GM12878 (cell line): Measurements from ENCODE around the gene CRHR2. TPM values are rescaled to one million over a fixed set of nuclear protein-coding genes. Genes with fewer than 3 reads are reported as not detected.

Experiments
- ATAC-seq: fragments of 200-7000 bp; cut with Tn5 transposase; 3 replicates; pipeline ENCODE4 v1.9.1; 2020; ENCODE audit warnings: mild to moderate bottlenecking, moderate library complexity
- BruUV-seq: library from RNA; stranded (reverse); fragments of 400-500 nt; replicated peaks from 2 replicates; lab custom pipeline; 2021; lab: Mats Ljungman, UMichigan
- CTCF ChIA-PET: fragments of 300-600 bp; sonication (Branson Sonifier 250); formaldehyde crosslinking; extraction: SDS; loops from one replicate; lab custom pipeline; 2021; ENCODE audit warnings: inconsistent platforms; lab: Yijun Ruan, JAX
- POLR2A ChIA-PET: fragments of 350-600 bp; formaldehyde crosslinking; extraction: SDS; loops from one replicate; lab custom pipeline; 2021; ENCODE audit warnings: inconsistent platforms; lab: Charles Lee
- RAD21 ChIA-PET: fragments of 300-600 bp; sonication (Branson Sonifier 250); formaldehyde crosslinking; loops from one replicate; lab custom pipeline; 2023; ENCODE audit warnings: antibody characterized with exemption; ENCODE audit not compliant: unreplicated experiment; lab: Charles Lee
- SMC1A ChIA-PET: fragments of 300-600 bp; sonication (Branson Sonifier 250); formaldehyde crosslinking; loops from one replicate; lab custom pipeline; 2023; ENCODE audit not compliant: unreplicated experiment, uncharacterized antibody; lab: Charles Lee
- DNase-seq: peaks from one replicate; pipeline ENCODE4 v3.0.0-alpha.2; 2011; ENCODE audit warnings: low read depth, low spot score
- FAIRE-seq: peaks from 3 replicates; lab custom pipeline; 2011; peaks lifted over from hg19 to GRCh38; lab: Jason Lieb, UNC
- H2AFZ ChIP-seq: 2 replicates; pipeline ENCODE4 v1.6.0; 2011; ENCODE audit warnings: low read depth, low read length, control low read depth; ENCODE audit not compliant: control insufficient read depth
- H3K27ac ChIP-seq: 2 replicates; pipeline ENCODE4 v1.5.1; 2011; ENCODE audit warnings: control low read depth; ENCODE audit not compliant: control insufficient read depth, insufficient read depth
- H3K27me3 ChIP-seq, 2 experiments: replicated peaks in 1 of 2; 2 replicates each; pipeline versions ENCODE4 v1.6.0 to v1.6.1; 2011; ENCODE audit warnings: low read length in 1 of 2; ENCODE audit not compliant: control insufficient read depth in 2 of 2, insufficient read depth in 2 of 2
- H3K36me3 ChIP-seq, 2 experiments: 2 replicates each; pipeline ENCODE4 v1.5.1; 2011; ENCODE audit warnings: low read length in 1 of 2; ENCODE audit not compliant: control insufficient read depth in 2 of 2, insufficient read depth in 2 of 2
- H3K4me1 ChIP-seq: 2 replicates; pipeline ENCODE4 v1.6.1; 2011; ENCODE audit warnings: mild to moderate bottlenecking, low read length, moderate library complexity, mixed read lengths; ENCODE audit not compliant: control insufficient read depth, insufficient read depth
- H3K4me2 ChIP-seq: 2 replicates; pipeline ENCODE4 v1.6.0; 2011; ENCODE audit warnings: control low read depth; ENCODE audit not compliant: control insufficient read depth, insufficient read depth
- H3K4me3 ChIP-seq: fragments of 200-600 bp; sonication (generic); 2 replicates; pipeline ENCODE4 v1.5.1; 2016
- H3K79me2 ChIP-seq: 2 replicates; pipeline ENCODE4 v1.6.0; 2011; ENCODE audit warnings: low read length; ENCODE audit not compliant: control insufficient read depth, insufficient read depth
- H3K9ac ChIP-seq: 2 replicates; pipeline ENCODE4 v1.8.0; 2011; ENCODE audit warnings: low read length, control low read depth, mixed read lengths; ENCODE audit not compliant: control insufficient read depth, insufficient read depth
- H3K9me3 ChIP-seq: replicated peaks from 3 replicates; pipeline ENCODE4 v1.5.1; 2011; ENCODE audit warnings: mild to moderate bottlenecking, low read length; ENCODE audit not compliant: control insufficient read depth, insufficient read depth
- H4K20me1 ChIP-seq: 2 replicates; pipeline ENCODE4 v1.6.0; 2011; ENCODE audit not compliant: control insufficient read depth, insufficient read depth
- BRCA1 ChIP-seq: IDR thresholded peaks from 2 replicates; pipeline ENCODE4 v1.6.1; 2011; ENCODE audit warnings: low read depth, low read length, improper control_type of control experiment
- CEBPB ChIP-seq, 2 experiments: fragments of 150-350 bp in 1 of 2; IDR thresholded peaks; 2 replicates each; pipeline ENCODE4 v1.6.1; 2012 to 2014; ENCODE audit warnings: low read depth in 2 of 2, low read length in 2 of 2, borderline replicate concordance in 1 of 2, inconsistent platforms in 1 of 2
- IRF4 ChIP-seq: IDR thresholded peaks from 2 replicates; pipeline ENCODE4 v1.6.1; 2011; ENCODE audit warnings: low read depth, low read length
- MEF2B ChIP-seq: fragments of 450-650 bp; IDR thresholded peaks from 2 replicates; pipeline ENCODE4 v1.6.1; 2018; ENCODE audit warnings: mild to moderate bottlenecking, moderate library complexity; ENCODE audit not compliant: partially characterized antibody, poor library complexity, severe bottlenecking
- NFYB ChIP-seq: IDR thresholded peaks from 2 replicates; pipeline ENCODE4 v1.6.1; 2011; ENCODE audit warnings: low read depth, mild to moderate bottlenecking, low read length, improper control_type of control experiment, moderate library complexity; ENCODE audit not compliant: insufficient read depth
- NR2C1 ChIP-seq: fragments of 450-650 bp; IDR thresholded peaks from 2 replicates; pipeline ENCODE4 v1.6.1; 2017; ENCODE audit warnings: antibody characterized with exemption, mild to moderate bottlenecking, moderate library complexity
- PAX5 ChIP-seq: IDR thresholded peaks from 2 replicates; pipeline ENCODE4 v1.6.1; 2011; ENCODE audit warnings: low read depth, low read length, borderline replicate concordance
- SUPT20H ChIP-seq: IDR thresholded peaks from 2 replicates; pipeline ENCODE4 v1.6.1; 2011; ENCODE audit warnings: low read depth, mild to moderate bottlenecking, low read length, moderate library complexity, borderline replicate concordance; ENCODE audit not compliant: control insufficient read depth
- SUZ12 ChIP-seq: fragments of 200-600 bp; sonication (generic); IDR thresholded peaks from one replicate; pipeline ENCODE4 v1.6.1; 2018; ENCODE audit warnings: antibody characterized with exemption, mild to moderate bottlenecking; ENCODE audit not compliant: unreplicated experiment
- ZBTB4 ChIP-seq: fragments of 450-650 bp; formaldehyde crosslinking; IDR thresholded peaks from 2 replicates; pipeline ENCODE4 v1.4.0; 2022; ENCODE audit warnings: mild to moderate bottlenecking, moderate library complexity
- WGBS: methylation state at CpG from one replicate; pipeline ENCODE4 v1.1.6; 2016; ENCODE audit warnings: low lambda C conversion rate; ENCODE audit not compliant: insufficient replicate concordance, insufficient coverage; ENCODE audit errors: missing lambda C conversion rate; 5-methylcytosine and 5-hydroxymethylcytosine counted together
- in situ Hi-C: fragments of 300-500 bp; cut with MboI; formaldehyde crosslinking; loops from 9 replicates; pipeline ENCODE4 v1.14.3; 2018; ENCODE audit warnings: mixed read lengths
- intact Hi-C: fragments of 100-400 bp; cut with micrococcal nuclease; formaldehyde crosslinking; loops from one replicate; pipeline ENCODE4 v1.14.2; 2022; ENCODE audit not compliant: unreplicated experiment
- polyA plus RNA-seq, 11 experiments: library from polyadenylated mRNA; depleted of rRNA in 4 of 11; unstranded in 6 of 11; stranded (reverse) in 5 of 11; fragments of >200 nt; fragmentation: Nextera tagmentation in 4 of 11; fragmentation: Illumina TruSeq in 1 of 11; extraction: Ambion mirVana in 4 of 11; extraction: Trizol in 1 of 11; gene quantifications; 1 replicate in 1 of 11; 2 replicates in 10 of 11; pipeline versions ENCODE4 v1.2.1 to v1.2.3, GENCODE V29; 2011 to 2016; ENCODE audit warnings: inconsistent platforms in 2 of 11, missing spikeins in 2 of 11, low read depth in 1 of 11
- total RNA-seq, 4 experiments: library from RNA; depleted of rRNA in 3 of 4; stranded (reverse); fragments of >200 nt in 3 of 4; fragmentation: Illumina TruSeq in 1 of 4; extraction: Trizol in 1 of 4; gene quantifications; 2 replicates each; pipeline versions ENCODE4 v1.2.1 to v1.2.3, GENCODE V29; 2013 to 2021

Gene CRHR2
- total and polyA plus RNA-seq, 10 of the 15 experiments (the other 5 are each of a cell fraction or from before 2014, with no cell fraction given), result not detected

- ChIA-PET RAD21 (no interaction called here), CTCF (interaction anchor here (0.8 kb wide), 1 partner anchor 16 kb away, joined by 3 read pairs; no protein-coding TSS in a partner anchor), SMC1A (no interaction called here), POLR2A (no interaction called here)
- Histone ChIP-seq H3K4me3 (no peak overlapping the region), H3K4me1 (no peaks in the 10 kb centered on the region), H3K79me2 (no peaks in the 10 kb centered on the region), H3K27ac (no peak overlapping the region), H2AFZ (no peak overlapping the region), H4K20me1 (no peaks in the 10 kb centered on the region), H3K36me3 (no peaks in the 10 kb centered on the region), H3K9ac (no peak overlapping the region), H3K27me3 (no peaks in the 10 kb centered on the region), H3K4me2 (no peak overlapping the region), H3K9me3 (no peaks in the 10 kb centered on the region; the same call in 2 of the 3 replicates)
- no TSS peak for BruUV-seq
- DNase-seq (no peak), FAIRE-seq (no peak), ATAC-seq (no peak)
- TF ChIP-seq PAX5, result no peak
- TF ChIP-seq MEF2B, result no peak
- TF ChIP-seq NR2C1, result no peak
- TF ChIP-seq ZBTB4 (CRISPR knock-in tag), result no peak
- TF ChIP-seq SUPT20H, result no peak
- no peak for TF ChIP-seq BRCA1
- no peak for TF ChIP-seq NFYB
- no peak for TF ChIP-seq IRF4
- no peak for TF ChIP-seq CEBPB (IDR thresholded peaks at IDR 0.05; ENCODE audit: borderline replicate concordance in 1 of 2, low read depth in 2 of 2, low read length in 2 of 2)
- no peak for TF ChIP-seq SUZ12
- 0% methylated on average over 3 of the region's 4 CpGs for WGBS
- in situ Hi-C loops, result no loop called here
- intact Hi-C loops, result no loop called here
Observed at GRCh38 chr7:30723776-30724175, 41.5 kb upstream of the CRHR2 start.
